ENCODE measurements around the gene SSC5D.
"Not testable (repeated sequence)": the region's sequence is repeated elsewhere in the genome, so short reads cannot be mapped to it uniquely, and the experiment has no call there.

SSC5D gene

GRCh38 chr19:55487924-55488687, at the start of gene SSC5D:
TSS of gene SSC5D (plus strand) at chr19:55488436. CDS start at chr19:55488590, 154 bp downstream.
- peak; percentile 72 for DNase-seq

GRCh38 chr19:55439052-55439451, 49.2 kb upstream of the SSC5D start:
- no peak for DNase-seq

- no peak for DNase-seq
These were observed 47.7 kb upstream of the SSC5D start for GRCh38 chr19:55440411-55441105.

GRCh38 chr19:55441319-55441691, 46.9 kb upstream of the SSC5D start:
- no peak for DNase-seq

GRCh38 chr19:55441692-55442321, 46.4 kb upstream of the SSC5D start:
- DNase-seq, result peak; percentile 53

GRCh38 chr19:55442372-55442961, 45.8 kb upstream of the SSC5D start:
- DNase-seq, result peak; percentile 46

- peak; percentile 76 for DNase-seq
These were observed 45.0 kb upstream of the SSC5D start, which contains the start of gene SHISA7 for GRCh38 chr19:55443045-55443823. TSS of gene SHISA7 (minus strand) at chr19:55443300. CDS start at chr19:55442863, 437 bp downstream.

- no peak for DNase-seq
These were observed 44.3 kb upstream of the SSC5D start for GRCh38 chr19:55443824-55444480.

GRCh38 chr19:55444646-55445045, 43.6 kb upstream of the SSC5D start:
- no peak for DNase-seq

GRCh38 chr19:55446060-55446459, 42.2 kb upstream of the SSC5D start:
- DNase-seq, result no peak

- peak; percentile 52 for DNase-seq
These were observed 40.6 kb upstream of the SSC5D start for GRCh38 chr19:55447421-55448174.

- DNase-seq, result not testable (repeated sequence)
These were observed 40.1 kb upstream of the SSC5D start for GRCh38 chr19:55448175-55448490.

- DNase-seq, result no peak
These were observed 38.8 kb upstream of the SSC5D start for GRCh38 chr19:55449469-55449868.

GRCh38 chr19:55451163-55451964, 36.9 kb upstream of the SSC5D start:
- DNase-seq, result no peak

GRCh38 chr19:55451965-55452748, 36.1 kb upstream of the SSC5D start:
- DNase-seq, result peak; percentile 63

- DNase-seq, result peak; percentile 99
These were observed 35.4 kb upstream of the SSC5D start for GRCh38 chr19:55452749-55453346.

GRCh38 chr19:55453511-55454260, 34.5 kb upstream of the SSC5D start:
- DNase-seq, result no peak

GRCh38 chr19:55454787-55455243, 33.4 kb upstream of the SSC5D start:
- peak; percentile 66 for DNase-seq
